ENCODE measurements around the gene MOCS2.
A peak's percentile ranks its signal among the peaks of the same experiment; 100 is the strongest.

MOCS2 gene

DNA sequence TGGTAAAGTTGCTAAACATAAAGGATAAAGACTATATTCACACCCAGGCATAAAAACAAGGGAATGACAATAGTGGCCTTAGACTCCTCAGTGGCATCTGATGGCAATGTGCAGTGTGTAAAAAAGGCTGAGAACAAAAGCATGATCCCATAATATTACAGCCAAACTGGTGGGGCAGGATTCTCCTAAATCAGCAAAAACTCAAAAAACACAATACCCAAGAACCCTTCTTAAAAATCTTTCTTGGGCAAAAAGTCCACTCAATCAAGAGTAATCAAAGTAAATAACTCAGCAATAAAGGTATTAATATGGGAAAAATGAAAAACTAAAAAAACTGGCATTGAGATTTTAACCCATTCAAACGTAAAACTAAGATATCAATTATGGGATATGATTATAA is 1.6 kb upstream of the MOCS2 start:
- no peak overlapping the region for H3K27ac ChIP-seq
- no peak for TF ChIP-seq CTCF (conservative IDR thresholded peaks at IDR 0.05)

DNA sequence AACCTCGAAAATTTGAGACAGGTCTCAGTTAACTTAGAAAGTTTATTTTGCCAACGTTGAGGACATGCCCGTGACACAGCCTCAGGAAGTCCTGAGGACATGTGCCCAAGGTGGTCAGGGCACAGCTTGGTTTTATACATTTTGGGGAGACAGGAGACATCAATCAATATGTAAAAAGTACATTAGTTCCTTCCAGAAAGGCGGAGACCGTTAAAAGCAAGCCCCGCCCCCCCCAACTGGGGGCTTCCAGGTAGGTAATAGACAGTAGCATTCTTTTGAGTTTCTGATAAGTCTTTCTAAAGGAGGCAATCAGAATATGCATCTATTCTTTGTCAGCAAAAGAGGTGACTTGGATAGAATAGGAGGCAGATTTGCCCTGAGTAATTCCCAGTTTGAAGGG is 599 bp upstream of the MOCS2 start:
- TF ChIP-seq CTCF (conservative IDR thresholded peaks at IDR 0.05), result no peak

DNA sequence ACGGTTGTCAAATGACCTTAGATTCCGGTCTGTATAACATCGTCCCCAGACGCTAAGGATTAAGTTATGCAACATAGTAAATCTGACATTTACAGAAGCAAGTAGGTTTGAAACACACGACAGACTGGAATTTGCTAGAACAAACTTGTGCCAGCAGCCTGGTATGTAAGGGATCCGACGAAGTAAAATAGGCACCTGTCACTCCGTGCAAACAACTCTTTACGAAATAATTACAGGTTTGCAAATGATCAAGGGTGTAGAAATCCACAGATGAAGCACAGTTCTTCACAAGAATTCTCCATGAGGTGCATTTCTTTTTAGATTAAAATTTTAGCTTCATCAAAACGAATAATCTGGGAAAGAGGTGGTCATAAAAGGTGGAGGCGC is 508 bp downstream of the MOCS2 start:
- TF ChIP-seq CTCF (conservative IDR thresholded peaks at IDR 0.05), result no peak
- peak overlapping the region; percentile 72 for H3K27ac ChIP-seq

More for the DNA sequence above, 599 bp upstream of the MOCS2 start:
- H3K27ac ChIP-seq, result peak overlapping the region; percentile 72

DNA sequence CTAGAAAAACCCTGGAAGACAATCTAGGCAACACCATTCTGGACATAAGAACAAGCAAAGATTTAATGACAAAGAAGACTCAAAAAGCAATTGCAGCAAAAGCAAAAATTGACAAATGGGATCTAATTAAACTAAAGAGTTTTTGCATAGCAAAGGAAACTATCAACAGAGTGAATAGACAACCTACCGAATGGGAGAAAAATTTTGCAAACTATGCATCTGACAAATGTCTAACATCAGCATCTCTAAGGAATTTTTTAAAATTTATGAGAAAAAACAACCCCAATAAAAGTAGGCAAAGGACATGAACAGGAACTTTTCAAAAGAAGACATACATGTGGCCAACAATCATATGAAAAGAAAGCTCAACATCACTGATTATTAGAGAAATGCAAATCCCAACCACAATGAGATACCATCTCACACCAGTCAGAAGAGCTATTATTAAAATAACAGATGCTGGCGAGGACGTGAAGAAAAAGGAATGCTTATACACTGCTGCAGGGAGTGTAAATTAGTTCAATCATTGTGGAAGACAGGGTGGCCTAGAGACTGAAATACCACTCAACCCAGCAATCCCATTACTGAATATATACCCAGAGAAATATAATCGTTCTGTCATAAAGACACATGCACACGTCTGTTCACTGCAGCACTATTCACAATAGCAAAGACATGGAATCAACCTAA is 3.8 kb downstream of the MOCS2 start:
- TF ChIP-seq CTCF (conservative IDR thresholded peaks at IDR 0.05), result no peak

DNA sequence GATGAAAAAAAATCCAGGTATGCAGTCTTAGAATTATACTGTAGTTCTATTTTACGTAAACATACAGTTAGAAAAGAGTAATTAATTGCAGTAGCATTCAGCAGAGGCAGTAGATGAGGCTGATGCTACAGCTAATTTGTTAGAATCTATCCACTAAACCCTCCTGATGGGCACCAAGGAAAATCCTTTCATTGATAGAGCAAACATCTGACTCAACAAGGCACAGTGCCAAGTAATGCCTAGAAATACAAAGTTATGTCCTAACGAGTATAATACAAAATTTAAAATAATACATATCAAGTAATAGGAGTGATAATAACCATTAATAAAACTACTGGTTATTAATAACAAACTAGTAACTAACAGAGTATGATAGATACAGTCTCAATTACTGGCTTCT is 9.0 kb downstream of the MOCS2 start:
- no peak for TF ChIP-seq CTCF (conservative IDR thresholded peaks at IDR 0.05)
- no peak overlapping the region for H3K27ac ChIP-seq

More for the DNA sequence above, 3.8 kb downstream of the MOCS2 start:
- H3K27ac ChIP-seq, result no peak overlapping the region

DNA sequence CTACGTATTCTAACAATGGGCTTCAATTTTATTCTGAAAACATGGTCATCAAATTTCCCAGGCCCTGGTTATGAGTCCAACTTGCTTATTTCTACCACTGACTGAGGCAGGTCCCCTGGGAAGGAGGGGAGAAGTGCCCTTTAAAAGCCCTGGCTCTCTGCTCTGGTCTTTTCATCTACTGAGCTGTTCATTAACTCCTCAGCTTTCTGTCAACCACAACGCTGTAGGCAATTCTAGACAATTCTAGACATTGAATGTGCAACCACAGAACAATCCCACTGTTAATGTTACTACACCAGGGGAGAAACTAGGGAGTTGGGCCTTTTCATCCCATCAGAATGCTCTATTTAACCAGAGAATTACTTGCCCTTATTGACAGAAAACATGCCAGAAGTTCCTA is 10.0 kb downstream of the MOCS2 start:
- no peak overlapping the region for H3K27ac ChIP-seq
- no peak for TF ChIP-seq CTCF (conservative IDR thresholded peaks at IDR 0.05)

DNA sequence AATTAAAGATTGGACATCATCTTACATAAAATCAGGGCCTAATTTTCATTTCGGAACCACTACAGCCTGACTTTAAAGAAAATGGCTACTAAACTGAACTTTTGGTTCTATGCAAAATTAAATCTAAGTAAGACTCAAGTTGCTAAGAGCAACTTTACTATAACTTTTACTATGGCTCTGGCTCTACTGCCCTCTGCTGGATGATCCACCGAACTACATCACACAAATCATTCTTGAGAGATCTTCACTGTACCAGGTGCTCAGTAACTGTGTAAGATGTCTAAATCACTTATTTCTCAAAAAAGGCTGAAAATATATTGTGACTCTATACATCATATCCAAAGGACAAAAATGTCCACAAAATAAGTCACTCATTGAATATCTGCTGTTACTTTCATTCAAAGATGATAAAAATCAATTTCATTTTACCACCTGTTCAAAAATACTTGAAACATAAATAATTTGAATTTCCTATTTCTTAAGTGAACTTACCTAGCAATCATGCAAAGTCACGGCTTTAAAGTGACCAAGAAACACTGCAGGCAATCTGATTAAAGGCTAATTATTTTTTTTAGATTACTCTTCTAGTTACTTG is 13.5 kb downstream of the MOCS2 start:
- H3K27ac ChIP-seq, result no peak overlapping the region
- peak; percentile 82 for TF ChIP-seq CTCF (conservative IDR thresholded peaks at IDR 0.05)

Data from VCaP (cell line).